Activated T-helper 17 cell treated with anti-CD3 and anti-CD28 coated beads, Interleukin-2, amount 50 U/mL, for 72 hours (primary cell): Measurements from ENCODE around the gene E2F4. TPM values are rescaled to one million over a fixed set of nuclear protein-coding genes. Genes with fewer than 3 reads are reported as not detected.
A peak's percentile ranks its signal among the peaks of the same experiment; 100 is the strongest.

Experiments used
- ATAC-seq: fragments of 150-1000 bp; cut with Tn5 transposase; replicated peaks from 2 replicates; pipeline ENCODE4 v1.10.0; 2021; ENCODE audit warnings: mild to moderate bottlenecking, moderate library complexity
- H3K27ac Mint-ChIP-seq: one replicate; pipeline ENCODE4 v1.8.0; 2022; ENCODE audit warnings: mixed read lengths
- H3K27me3 Mint-ChIP-seq: one replicate; pipeline ENCODE4 v1.8.0; 2022; ENCODE audit warnings: mixed read lengths
- H3K36me3 Mint-ChIP-seq: one replicate; pipeline ENCODE4 v1.8.0; 2022; ENCODE audit warnings: low read depth, mild to moderate bottlenecking, mixed read lengths
- H3K4me1 Mint-ChIP-seq: one replicate; pipeline ENCODE4 v1.8.0; 2022; ENCODE audit warnings: mixed read lengths
- H3K4me3 Mint-ChIP-seq: one replicate; pipeline ENCODE4 v1.8.0; 2022; ENCODE audit warnings: mild to moderate bottlenecking, mixed read lengths
- H3K9me3 Mint-ChIP-seq: one replicate; pipeline ENCODE4 v1.8.0; 2022; ENCODE audit warnings: mixed read lengths
- total RNA-seq, 2 donors: library from RNA; stranded (reverse); gene quantifications; one replicate each; pipeline ENCODE4 v1.2.3, GENCODE V29; 2022

The E2F4 gene
- total RNA-seq, 2 donors from 2014 or later: 90.0 to 141 TPM

DNA sequence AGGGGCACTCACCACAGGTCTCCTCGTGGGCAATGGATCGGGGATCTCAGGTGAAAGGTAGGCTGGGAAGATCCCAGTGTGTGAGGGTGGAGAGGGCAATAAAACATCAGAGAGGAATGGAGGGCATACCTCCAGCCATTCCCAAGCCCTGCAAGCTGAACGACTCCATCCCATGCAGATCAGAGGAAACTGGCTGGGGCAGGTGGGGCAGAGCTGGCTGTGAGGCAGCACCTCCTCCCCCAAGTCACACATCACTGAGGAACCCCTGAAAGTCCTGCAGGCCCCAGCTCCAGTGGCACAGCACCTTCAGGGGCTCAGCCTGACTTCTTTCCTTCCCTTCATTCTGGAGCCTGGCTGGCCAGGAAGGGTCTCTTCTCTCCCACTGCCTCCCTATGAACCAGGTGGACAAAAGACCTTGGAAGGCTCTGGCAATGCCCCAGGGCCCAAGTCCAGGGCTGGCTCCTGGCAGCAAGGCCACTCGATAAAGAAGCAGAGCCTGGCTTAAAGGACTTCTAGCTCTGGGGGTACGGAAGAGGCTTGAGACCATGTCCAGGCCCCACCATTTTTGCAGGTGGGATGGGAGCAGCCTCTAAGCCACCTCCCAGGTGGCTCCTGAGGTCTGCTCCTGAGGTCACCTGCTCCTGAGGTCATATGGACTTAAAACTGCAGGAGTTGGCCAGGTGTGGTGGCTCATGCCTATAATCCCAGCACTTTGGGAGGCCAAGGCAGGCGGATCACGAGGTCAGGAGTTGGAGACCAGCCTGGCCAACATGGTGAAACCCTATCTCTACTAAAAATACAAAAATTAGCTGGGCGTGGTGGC, 21.5 kb downstream of the E2F4 start:
- ATAC-seq: no peak

DNA sequence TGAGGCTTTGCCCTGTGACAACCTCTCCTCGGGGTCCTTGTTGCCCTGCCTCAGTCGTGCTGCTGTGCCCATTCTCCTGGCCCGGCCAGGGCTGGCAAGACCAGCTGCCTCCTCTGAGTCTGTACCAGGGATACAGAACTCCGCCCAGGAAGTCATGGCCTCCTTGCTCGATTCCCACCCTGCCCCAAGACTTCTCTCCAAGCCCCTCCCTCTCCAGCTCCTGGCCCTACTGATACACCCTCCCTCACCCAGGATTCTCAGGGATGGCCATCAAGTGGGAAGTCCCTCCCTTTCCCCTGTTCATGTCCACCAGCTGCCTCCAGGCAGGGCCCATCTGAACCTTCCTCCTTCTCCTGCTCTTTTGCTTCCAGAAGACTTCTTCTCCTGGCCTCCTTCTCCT, 23.8 kb downstream of the E2F4 start:
- Mint-ChIP-seq H3K4me3 (no peak overlapping the region), H3K36me3 (peaks cover 3% of the 10 kb centered on the region), H3K27ac (no peak overlapping the region), H3K4me1 (peaks cover 16% of the 10 kb centered on the region), H3K9me3 (no peaks in the 10 kb centered on the region), H3K27me3 (no peaks in the 10 kb centered on the region)
- no peak for ATAC-seq

More for the DNA sequence above, 21.5 kb downstream of the E2F4 start:
- Mint-ChIP-seq H3K27me3 (no peaks in the 10 kb centered on the region), H3K27ac (no peak overlapping the region), H3K4me3 (no peak overlapping the region), H3K4me1 (peaks cover 8% of the 10 kb centered on the region), H3K36me3 (no peaks in the 10 kb centered on the region), H3K9me3 (no peaks in the 10 kb centered on the region)

- no peak for ATAC-seq
- Mint-ChIP-seq H3K4me1 (peaks cover 20% of the 10 kb centered on the region), H3K4me3 (no peak overlapping the region), H3K27ac (peak overlapping the region; percentile 26), H3K27me3 (no peaks in the 10 kb centered on the region), H3K9me3 (no peaks in the 10 kb centered on the region), H3K36me3 (peaks cover 7% of the 10 kb centered on the region)
Measured at GRCh38 chr16:67216612-67217490, 24.9 kb downstream of the E2F4 start.

DNA sequence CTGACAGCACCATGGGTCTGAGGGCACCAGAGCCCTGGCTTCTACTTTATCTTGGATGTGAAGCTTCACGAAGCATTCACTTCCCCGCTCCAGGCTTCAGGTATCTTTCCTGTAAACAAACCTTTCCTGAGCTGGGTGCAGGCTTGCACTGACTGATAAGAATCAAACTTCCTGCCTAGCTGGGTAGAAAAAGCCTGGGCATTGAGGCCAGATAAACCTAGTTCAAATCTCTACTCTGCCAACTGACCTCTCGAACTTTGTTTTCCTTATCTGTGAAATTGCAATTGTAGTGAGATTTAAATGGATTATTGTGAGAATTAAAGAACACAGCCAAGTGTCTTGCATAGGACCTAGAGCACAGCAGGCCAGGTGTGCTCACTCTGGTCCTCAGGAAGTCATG, 32.0 kb downstream of the E2F4 start:
- ATAC-seq: no peak
- Mint-ChIP-seq H3K4me1 (peaks cover 54% of the 10 kb centered on the region), H3K36me3 (peaks cover 30% of the 10 kb centered on the region), H3K27me3 (no peaks in the 10 kb centered on the region), H3K27ac (peak overlapping the region; percentile 99), H3K9me3 (no peaks in the 10 kb centered on the region), H3K4me3 (no peak overlapping the region)

- peaks cover 42% of the 10 kb centered on the region for H3K4me1 Mint-ChIP-seq
- no peaks in the 10 kb centered on the region for H3K27me3 Mint-ChIP-seq
- peak overlapping the region; percentile 98 for H3K4me3 Mint-ChIP-seq
- H3K36me3 Mint-ChIP-seq: peaks cover 46% of the 10 kb centered on the region
- H3K27ac Mint-ChIP-seq: peak overlapping the region; percentile 99
- ATAC-seq: peak; percentile 0
- no peaks in the 10 kb centered on the region for H3K9me3 Mint-ChIP-seq
Measured at GRCh38 chr16:67226295-67226803, 34.4 kb downstream of the E2F4 start.

DNA sequence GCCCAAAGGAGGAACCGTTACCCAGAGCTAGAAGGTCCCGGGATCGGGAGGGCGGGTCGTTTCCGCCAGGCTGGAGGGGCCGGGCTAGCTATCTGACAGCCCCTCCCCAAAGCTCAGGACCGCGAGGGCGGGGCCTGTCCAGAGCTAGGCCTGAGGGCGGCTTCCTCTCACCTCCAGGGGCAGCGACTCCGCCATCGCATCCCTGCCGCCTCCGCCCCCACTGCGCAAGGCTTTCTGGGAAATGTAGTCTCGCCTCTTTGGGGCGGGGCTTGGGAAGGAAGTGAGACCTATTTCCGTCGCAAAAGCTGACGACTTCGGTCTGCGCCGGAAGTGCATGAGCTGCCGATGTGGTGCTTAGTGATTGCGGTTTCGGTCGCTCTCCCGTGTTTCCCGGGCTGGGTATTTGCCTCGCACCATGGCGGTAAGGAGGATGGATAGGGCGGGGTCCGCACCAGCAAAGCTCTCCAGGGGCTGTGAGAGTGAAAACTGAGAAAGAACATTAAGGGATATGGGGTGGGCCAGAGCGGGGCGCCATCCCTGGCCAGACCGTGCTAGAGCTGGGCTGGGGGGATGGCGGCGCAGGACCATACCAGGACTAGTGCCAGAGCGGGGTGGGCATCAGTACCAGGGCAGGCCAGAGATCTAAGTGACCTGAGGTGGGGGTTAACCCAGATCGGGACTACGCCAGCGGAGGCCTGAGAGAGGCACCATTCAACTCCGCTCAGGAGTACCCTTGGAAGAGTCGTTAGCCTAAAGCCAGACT, 35.0 kb downstream of the E2F4 start, which contains the start of gene TMEM208:
Gene TMEM208, plus strand, starts transcription at position 327 of the 763 bp plus-strand sequence. Its CDS starts 89 bp downstream, at position 416.
- Mint-ChIP-seq H3K27ac (peak within 1 kb of the TSS; percentile 99), H3K27me3 (no peaks in the 10 kb centered on the region), H3K36me3 (peaks cover 49% of the 10 kb centered on the region), H3K4me1 (peaks cover 42% of the 10 kb centered on the region), H3K4me3 (peak within 1 kb of the TSS; percentile 98), H3K9me3 (no peaks in the 10 kb centered on the region)
- peak; percentile 97 for ATAC-seq

DNA sequence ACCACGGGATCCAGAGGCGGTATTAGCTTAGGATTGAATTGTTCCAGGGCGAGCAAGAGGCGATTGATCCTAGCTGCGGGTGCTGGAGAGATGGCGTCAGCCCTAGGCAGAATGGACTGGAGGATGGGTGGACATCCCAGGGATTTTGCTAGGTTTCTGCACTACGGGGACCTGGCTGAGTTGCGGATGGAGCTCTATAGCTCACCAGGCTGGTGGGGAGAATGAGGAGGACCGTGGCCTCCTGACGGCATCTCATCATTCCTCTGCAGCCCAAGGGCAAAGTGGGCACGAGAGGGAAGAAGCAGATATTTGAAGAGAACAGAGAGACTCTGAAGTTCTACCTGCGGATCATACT, 35.6 kb downstream of the E2F4 start:
- Mint-ChIP-seq H3K9me3 (no peaks in the 10 kb centered on the region), H3K4me3 (peak overlapping the region; percentile 98), H3K4me1 (peaks cover 42% of the 10 kb centered on the region), H3K36me3 (peaks cover 55% of the 10 kb centered on the region), H3K27me3 (no peaks in the 10 kb centered on the region), H3K27ac (peak overlapping the region; percentile 99)
- ATAC-seq: no peak

GRCh38 chr16:67228034-67228785, 36.3 kb downstream of the E2F4 start:
- no peak for ATAC-seq
- H3K27me3 Mint-ChIP-seq: no peaks in the 10 kb centered on the region
- peak overlapping the region; percentile 98 for H3K4me3 Mint-ChIP-seq
- no peaks in the 10 kb centered on the region for H3K9me3 Mint-ChIP-seq
- H3K4me1 Mint-ChIP-seq: peaks cover 38% of the 10 kb centered on the region
- H3K36me3 Mint-ChIP-seq: peaks cover 62% of the 10 kb centered on the region
- peak overlapping the region; percentile 99 for H3K27ac Mint-ChIP-seq

DNA sequence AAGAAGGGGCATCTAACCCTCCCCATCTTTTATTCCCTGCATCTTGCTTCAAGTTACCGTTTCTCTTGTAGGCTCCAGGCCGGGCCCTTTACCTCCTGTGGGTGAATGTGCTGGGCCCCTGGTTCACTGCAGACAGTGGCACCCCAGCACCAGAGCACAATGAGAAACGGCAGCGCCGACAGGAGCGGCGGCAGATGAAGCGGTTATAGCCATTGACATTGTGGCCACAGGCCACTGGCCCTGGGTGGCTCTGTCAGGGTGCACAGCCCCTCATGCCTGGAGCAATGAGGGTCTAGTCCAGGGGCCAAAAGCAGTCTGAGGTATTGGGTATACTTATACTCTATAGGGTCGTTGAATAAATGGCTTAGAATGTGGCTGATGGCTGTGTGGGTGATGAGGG, 37.0 kb downstream of the E2F4 start:
- H3K27me3 Mint-ChIP-seq: no peaks in the 10 kb centered on the region
- peaks cover 32% of the 10 kb centered on the region for H3K4me1 Mint-ChIP-seq
- H3K27ac Mint-ChIP-seq: no peak overlapping the region
- H3K9me3 Mint-ChIP-seq: no peaks in the 10 kb centered on the region
- H3K36me3 Mint-ChIP-seq: peaks cover 69% of the 10 kb centered on the region
- H3K4me3 Mint-ChIP-seq: peak overlapping the region; percentile 98
- no peak for ATAC-seq

DNA sequence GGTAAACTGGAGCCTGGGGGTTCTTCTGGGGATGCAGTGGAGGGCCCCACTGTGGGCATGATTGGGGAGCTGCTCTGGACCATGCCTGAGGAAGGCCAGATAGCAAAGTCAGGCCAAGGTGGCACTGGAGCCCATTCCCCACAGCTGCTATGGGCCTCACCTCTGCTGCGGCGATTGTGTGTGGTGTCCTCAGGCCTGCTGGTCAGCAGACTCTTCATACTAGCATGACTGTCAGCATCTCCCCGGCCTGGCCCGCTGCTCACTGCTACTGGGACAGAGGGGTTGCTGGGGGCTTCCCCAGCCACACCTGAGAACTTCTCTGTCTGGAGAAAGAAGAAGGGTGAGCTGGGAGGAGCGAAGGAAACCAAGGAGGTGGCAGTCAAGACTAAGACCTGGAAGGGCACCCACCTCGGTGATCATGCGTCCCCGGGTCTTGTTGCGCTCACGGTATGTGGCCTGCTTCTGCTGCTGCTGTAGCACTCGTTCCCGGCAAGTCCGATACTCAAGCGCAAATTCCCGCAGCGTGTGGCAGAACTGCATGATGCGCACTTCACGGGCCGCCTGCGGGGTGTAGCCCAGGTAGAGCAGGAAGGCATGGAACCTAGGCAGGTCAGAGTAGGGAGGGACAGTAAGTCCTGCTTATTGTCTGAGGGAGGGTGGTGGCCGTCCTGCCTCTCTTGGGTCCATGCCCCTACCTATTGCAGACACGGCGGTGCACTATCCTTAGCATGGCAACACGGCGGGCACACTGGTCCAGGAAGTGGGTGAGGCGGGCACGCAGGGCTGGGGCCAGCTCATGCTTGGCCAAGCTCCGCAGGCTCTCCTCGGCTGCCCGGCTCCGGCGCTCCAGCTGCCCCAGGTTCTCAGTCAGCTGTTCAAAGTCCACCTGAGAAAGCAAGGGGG, 38.2 kb downstream of the E2F4 start:
- peaks cover 21% of the 10 kb centered on the region for H3K4me1 Mint-ChIP-seq
- H3K27me3 Mint-ChIP-seq: no peaks in the 10 kb centered on the region
- no peak overlapping the region for H3K27ac Mint-ChIP-seq
- peaks cover 81% of the 10 kb centered on the region for H3K36me3 Mint-ChIP-seq
- H3K4me3 Mint-ChIP-seq: no peak overlapping the region
- no peaks in the 10 kb centered on the region for H3K9me3 Mint-ChIP-seq
- ATAC-seq: no peak

GRCh38 chr16:67230809-67231660, 39.1 kb downstream of the E2F4 start:
- Mint-ChIP-seq H3K4me3 (no peak overlapping the region), H3K4me1 (peaks cover 14% of the 10 kb centered on the region), H3K27ac (no peak overlapping the region), H3K9me3 (no peaks in the 10 kb centered on the region), H3K27me3 (no peaks in the 10 kb centered on the region), H3K36me3 (peaks cover 90% of the 10 kb centered on the region)
- ATAC-seq: no peak

DNA sequence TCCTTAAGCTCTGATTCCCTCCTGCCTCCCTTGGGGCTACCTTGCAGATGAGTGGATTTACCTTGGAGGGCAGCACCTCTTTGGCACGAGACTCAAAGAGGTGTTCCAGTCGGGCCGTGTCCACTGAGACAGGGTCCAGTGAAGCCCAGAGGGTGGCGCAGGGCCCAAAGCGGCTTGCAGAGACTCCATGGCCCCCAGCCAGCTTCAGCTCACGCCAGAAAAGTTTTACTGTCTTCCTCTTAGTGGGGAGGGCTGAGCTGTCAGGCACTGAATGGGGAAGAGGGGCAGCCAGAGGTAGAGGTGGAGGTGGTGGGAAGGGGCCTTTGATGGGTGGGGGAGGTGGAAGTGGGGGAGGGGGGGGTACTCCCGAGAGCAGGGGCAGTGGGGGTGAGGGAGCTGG, 41.6 kb downstream of the E2F4 start:
- no peaks in the 10 kb centered on the region for H3K9me3 Mint-ChIP-seq
- H3K27me3 Mint-ChIP-seq: no peaks in the 10 kb centered on the region
- ATAC-seq: no peak
- H3K27ac Mint-ChIP-seq: no peak overlapping the region
- H3K4me1 Mint-ChIP-seq: peaks cover 7% of the 10 kb centered on the region
- H3K4me3 Mint-ChIP-seq: no peak overlapping the region
- peaks cover 97% of the 10 kb centered on the region for H3K36me3 Mint-ChIP-seq
